Measurements from ENCODE around the gene SNX11.

Gene SNX11

DNA sequence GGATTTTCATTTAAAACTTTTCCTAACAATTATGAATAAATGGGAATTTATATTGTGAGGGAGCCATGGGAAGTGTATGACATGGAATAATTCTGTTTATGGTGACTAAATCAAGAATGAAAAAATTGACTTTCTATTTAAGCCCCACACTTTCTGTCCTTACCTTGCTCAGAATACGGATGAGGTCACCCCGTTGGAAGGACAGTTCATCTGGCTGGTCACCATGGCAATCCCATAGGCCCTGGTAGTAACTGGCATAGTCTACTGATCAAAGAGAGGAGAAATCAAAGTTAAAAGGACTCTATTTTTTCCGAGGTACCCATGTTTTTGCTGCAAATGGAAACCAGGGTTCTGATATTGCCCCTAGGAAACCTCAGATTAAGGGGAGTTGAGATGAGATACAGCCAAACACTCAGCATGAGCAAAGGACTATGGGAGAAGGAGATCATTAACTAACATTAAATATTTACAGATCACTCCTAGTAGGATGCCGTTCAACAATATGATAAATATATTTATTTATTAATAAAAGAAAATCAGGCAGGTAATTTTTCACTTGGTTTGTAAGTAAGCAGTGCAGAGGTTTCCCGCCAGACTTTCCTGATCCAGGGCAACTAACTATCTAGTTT lies 54.9 kb downstream of the SNX11 start:
- DNase-seq (ENCODE audit: low read depth) = no peak

GRCh38 chr17:48162946-48163506 lies 55.5 kb downstream of the SNX11 start:
- no peak for DNase-seq (ENCODE audit: low read depth)

GRCh38 chr17:48163809-48164208 lies 56.2 kb downstream of the SNX11 start:
- no peak for DNase-seq (ENCODE audit: low read depth)

- no peak for DNase-seq (ENCODE audit: low read depth)
Observed at GRCh38 chr17:48169926-48170325, 62.4 kb downstream of the SNX11 start.
